GM18499 (cell line): ENCODE results near the gene SPTB.

Source experiments
- ATAC-seq: cut with Tn5 transposase; IDR thresholded peaks from one replicate; pipeline ENCODE4 v1.9.1; 2021; ENCODE audit warnings: moderate number of reproducible peaks; ENCODE audit not compliant: insufficient read depth, unreplicated experiment

Gene SPTB

DNA sequence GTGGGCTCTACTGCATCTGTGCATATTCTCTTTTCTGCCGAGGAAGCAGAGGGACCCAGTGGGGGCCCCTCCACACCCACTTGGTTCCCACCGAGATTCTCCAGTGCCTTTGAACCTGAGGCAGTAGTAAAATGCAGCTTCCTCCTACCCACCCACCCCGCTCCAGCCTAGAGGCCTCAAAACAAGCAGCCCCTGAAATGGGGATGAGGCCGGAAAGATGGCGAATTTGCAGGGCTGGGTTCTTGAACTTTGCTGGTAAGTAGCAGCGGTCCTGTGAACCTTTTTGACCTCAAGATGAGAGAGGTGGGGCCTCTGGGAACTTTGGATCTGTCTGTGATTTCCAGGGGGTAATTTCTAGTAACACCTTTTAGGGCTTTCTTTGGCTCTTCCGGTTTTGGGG, 160.1 kb downstream of the SPTB start:
- ATAC-seq: no peak

- ATAC-seq: no peak
Observed at GRCh38 chr14:64718762-64719161, 160.9 kb downstream of the SPTB start.

DNA sequence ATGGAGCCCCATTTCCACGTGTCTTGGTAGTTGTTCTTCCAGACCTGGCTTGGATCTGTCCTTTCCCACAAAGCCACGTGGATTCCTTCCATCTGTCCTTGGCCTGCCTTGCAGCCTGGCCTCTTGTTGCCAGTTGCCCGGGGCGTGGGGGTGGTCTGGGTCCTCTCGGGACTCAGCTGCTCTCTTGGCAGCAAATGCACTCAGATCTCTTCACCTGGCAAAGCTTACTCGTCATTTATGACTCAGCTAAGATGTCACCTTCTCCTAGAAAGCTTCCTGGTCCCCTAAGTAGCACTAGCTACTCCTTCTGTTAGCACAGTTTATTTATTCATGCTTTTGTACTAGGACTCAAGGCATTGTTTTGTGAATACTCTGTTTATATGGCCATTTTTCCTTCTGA, 161.8 kb downstream of the SPTB start:
- no peak for ATAC-seq

DNA sequence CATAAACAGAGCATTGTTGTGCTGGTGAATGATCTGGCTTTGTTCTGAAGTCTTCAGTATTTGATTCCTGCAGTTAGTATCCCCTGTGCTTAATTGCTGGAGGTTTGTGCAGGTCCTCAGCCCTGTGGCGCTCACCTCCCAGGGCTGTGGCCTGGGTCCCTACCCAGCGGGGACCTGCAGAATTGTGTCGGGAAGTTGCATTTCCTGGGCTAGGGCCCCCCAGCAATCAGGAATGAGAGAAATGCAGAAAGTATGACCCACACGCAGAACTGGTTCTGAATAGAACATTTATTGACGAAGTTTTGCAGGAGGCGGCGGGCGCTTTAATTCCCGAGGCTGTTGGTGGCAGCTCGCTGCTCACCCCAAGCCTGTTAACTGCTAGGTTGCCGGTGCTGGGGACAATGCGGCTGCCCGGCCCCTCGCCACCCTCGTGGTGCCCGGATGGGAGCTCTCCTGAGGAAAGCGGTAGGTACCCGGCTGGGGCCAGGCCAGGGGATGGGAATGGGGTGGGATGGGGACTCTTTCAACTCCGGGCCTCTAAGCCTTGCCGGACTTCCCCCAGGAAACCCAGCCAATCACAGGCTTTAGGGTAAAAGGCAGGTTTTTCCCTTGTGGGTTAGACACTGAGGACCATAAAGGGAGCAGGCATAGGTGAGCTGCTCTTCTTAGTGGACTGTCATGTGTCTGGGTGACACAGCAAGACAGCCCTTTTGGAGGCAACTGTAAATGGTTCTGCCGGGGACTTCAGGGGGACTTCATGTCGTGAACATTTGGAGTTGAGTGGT, 163.9 kb downstream of the SPTB start:
- ATAC-seq: no peak

DNA sequence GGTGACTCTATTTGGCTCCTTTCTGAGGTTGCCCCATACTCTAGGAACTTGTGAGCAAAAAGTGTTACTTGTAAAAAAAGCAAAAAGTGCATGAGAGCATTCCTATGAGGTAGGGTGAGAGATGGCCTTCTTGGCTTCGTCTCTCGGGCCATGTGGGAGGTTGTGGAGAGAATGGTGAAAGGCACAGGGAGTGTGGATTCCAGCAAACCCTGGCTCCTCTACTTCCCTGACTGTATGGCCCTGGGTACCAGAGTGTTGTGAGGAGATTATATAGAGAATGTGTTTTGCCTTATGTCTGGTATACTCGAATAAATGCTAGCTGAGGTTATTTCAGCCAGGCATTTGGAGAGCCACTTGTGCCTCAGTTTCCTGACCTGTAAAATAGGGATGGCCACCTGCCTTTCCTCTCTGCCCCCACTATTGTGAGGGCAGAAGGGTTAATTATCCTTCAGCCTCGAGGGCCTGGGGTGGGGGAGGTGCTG, 164.5 kb downstream of the SPTB start:
- ATAC-seq: no peak

- no peak for ATAC-seq
Observed at GRCh38 chr14:64714432-64715025, 165.2 kb downstream of the SPTB start.

DNA sequence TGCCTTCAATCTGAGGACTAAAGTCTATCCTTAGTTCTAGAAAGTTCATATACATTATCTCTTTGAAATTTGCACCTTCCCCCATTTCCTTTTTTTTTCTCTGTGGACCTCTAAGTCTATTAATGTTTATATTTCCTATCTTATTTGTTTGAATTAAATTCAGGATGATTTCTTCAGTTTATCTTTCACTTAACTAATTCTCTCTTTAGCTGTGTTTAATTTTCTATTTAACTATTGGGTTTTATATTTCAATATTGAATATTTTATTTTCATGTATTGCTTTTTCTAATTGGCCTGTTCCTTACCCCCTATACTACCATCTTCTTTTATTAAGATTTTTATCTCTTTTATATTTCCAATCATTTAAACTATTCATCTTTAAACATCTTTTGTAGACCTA, 166.0 kb downstream of the SPTB start:
- no peak for ATAC-seq

DNA sequence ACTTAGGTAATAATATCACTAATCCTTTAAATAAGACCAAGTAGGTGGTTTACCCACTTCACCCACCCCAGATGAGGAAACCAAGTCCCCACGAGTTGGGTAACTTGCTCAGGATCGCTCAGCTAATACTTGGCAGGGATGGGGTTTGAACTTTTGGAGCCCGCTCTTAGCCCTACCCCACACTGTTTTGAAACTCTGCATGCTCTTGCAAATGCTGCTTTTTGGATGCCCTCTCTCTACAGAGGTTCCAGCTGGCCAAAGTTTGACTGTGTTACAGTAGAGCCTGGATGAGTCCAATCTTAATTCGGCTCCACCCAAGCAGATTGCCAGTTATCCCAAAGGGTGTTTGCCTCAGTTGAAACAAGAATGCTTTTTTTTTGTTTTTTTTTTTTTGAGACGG, 168.7 kb downstream of the SPTB start:
- ATAC-seq: no peak

DNA sequence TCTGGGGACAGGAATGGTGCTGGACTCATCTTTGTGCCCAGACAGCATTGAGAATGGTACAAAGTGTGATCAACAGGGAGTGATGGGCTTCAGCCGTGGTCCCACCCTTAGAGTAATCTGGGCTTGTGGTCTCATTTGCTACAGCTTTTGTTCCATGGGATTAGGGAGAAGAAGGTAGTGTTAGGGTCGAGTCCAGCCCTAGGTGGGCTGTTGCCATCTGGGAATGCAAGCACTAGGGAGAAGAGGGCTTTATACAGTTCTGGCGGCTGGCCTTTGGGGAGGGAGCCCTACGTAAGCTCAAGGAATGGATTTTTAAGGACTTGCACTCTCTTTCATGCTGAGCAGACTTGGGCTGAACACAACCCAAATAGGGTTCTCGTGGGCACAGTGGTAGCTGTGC, 170.6 kb downstream of the SPTB start:
- no peak for ATAC-seq

DNA sequence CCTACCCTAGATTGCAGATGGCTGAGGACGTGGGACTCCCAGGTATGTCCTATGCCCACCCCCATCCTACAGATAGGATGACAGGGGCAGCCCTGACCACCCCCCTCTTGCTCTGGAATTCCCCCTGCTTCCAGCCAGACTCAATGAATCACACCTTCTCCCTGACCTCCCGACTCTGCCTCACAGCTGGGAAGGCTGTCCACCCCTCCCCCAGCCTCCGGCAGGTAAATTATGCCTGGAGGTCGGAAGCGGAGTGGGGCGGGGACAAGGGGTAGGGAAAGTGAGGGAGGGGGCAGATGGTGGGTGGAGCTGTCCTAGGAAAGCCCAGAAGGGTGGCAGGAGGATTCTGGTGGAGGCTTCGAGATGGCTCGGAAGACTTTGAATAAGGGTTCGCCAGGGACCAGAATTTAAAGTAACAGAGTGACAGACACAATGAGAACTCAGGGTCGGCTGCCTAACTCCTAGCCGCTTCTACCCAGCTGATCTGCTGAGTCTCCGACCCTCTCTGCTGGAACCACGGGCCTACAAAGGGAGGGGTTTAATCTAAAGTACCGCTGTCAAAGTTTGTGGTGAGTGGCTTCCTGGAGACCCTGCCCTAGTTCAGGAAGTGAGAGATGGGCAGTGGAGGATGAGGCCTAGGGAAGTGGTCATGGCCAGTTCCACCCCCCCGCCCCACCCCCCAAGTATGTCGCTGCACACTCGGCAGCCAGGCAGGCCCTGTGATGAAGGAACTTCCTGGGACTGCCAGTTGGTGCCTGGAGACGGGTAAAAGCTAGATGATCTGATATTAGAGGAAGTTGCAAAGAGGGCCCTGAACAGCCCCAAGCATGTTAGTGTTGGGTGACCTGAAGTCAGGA, 171.3 kb downstream of the SPTB start:
- ATAC-seq: no peak

DNA sequence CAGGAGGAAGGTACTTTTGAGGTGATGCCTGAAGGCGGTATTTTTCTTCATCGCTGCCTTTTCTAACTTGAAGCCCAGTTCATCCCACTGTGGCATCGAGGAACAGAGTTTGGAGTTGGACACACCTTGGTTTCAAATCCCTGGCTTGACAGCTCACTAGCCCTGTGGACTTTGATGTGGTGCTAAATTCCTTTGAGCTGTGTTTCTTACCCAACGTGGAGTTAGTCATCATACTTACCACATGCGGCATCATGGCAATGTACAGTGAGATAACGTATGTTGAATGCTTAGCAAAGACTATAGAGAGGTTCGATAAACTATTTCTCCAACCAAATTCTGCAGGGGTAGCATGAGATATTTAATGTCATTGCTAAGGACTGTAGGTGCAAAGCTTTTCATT, 172.0 kb downstream of the SPTB start:
- ATAC-seq: no peak

- no peak for ATAC-seq
Observed at GRCh38 chr14:64706593-64707193, 173.0 kb downstream of the SPTB start.

GRCh38 chr14:64706119-64706592, 173.6 kb downstream of the SPTB start:
- ATAC-seq: no peak

- no peak for ATAC-seq
Observed at GRCh38 chr14:64705381-64706118, 174.2 kb downstream of the SPTB start.

GRCh38 chr14:64704743-64705380, 174.8 kb downstream of the SPTB start:
- ATAC-seq: no peak

- ATAC-seq: no peak
Observed at GRCh38 chr14:64704143-64704742, 175.5 kb downstream of the SPTB start, which contains the start of gene PLEKHG3. Gene PLEKHG3 (plus strand): TSS chr14:64704424. CDS start chr14:64727632, 23,208 bp downstream.

- ATAC-seq: no peak
Observed at GRCh38 chr14:64703395-64704142, 176.1 kb downstream of the SPTB start.
